Measurements from ENCODE around the gene PEA15.

PEA15 gene

DNA sequence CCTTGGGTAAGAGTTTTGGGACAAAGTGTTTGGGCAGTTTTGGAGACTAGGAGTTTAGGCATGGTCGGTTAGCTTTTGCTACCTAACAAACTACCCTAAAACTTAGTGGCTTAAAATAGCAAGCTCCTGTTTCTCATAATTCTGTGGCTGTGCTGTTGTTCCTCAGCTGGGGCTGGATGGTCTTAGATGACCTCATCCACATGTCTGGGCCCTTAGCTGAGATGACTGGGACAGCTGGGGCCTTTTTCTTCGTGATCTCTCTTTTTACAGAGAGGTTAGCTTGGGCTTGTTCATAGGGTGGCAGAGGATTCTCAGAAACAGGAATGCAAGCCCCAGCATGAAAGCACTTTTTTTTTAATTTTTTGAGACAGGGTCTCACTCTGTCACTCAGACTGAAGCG lies 47.2 kb upstream of the PEA15 start:
- no peak overlapping the region for H3K4me2 ChIP-seq (ENCODE audit: low read length)
- no peak overlapping the region for H3K27ac ChIP-seq (ENCODE audit: low read depth, low read length, poor library complexity, severe bottlenecking)
- H4K20me1 ChIP-seq (ENCODE audit: insufficient read depth, low read length): no peaks in the 10 kb centered on the region
- H3K4me3 ChIP-seq (ENCODE audit: low read depth, low read length, poor library complexity, severe bottlenecking): no peak overlapping the region
- no peaks in the 10 kb centered on the region for H3K9me2 ChIP-seq (ENCODE audit: low read depth, low read length)
- no peaks in the 10 kb centered on the region for H3K4me1 ChIP-seq (ENCODE audit: insufficient read depth, low read length, severe bottlenecking)
- H2AFZ ChIP-seq (ENCODE audit: low read length): no peak overlapping the region
- H3K36me3 ChIP-seq (ENCODE audit: insufficient read depth, low read length): no peaks in the 10 kb centered on the region
- no peaks in the 10 kb centered on the region for H3F3A ChIP-seq (ENCODE audit: insufficient read depth, low read length)
- H3K27me3 ChIP-seq (ENCODE audit: insufficient read depth, low read length): no peaks in the 10 kb centered on the region; the same call in 1 of the 2 replicates
- no peaks in the 10 kb centered on the region for H3K79me2 ChIP-seq (ENCODE audit: insufficient read depth, low read length)
- no peak overlapping the region for H3K9ac ChIP-seq (ENCODE audit: low read length)
- no peak for TF ChIP-seq EZH2 (IDR thresholded peaks at IDR 0.05; ENCODE audit: borderline replicate concordance, low read length)
- TF ChIP-seq, protein P1, sequence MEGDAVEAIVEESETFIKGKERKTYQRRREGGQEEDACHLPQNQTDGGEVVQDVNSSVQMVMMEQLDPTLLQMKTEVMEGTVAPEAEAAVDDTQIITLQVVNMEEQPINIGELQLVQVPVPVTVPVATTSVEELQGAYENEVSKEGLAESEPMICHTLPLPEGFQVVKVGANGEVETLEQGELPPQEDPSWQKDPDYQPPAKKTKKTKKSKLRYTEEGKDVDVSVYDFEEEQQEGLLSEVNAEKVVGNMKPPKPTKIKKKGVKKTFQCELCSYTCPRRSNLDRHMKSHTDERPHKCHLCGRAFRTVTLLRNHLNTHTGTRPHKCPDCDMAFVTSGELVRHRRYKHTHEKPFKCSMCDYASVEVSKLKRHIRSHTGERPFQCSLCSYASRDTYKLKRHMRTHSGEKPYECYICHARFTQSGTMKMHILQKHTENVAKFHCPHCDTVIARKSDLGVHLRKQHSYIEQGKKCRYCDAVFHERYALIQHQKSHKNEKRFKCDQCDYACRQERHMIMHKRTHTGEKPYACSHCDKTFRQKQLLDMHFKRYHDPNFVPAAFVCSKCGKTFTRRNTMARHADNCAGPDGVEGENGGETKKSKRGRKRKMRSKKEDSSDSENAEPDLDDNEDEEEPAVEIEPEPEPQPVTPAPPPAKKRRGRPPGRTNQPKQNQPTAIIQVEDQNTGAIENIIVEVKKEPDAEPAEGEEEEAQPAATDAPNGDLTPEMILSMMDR (IDR thresholded peaks at IDR 0.05; ENCODE audit: low read length): no peak
- no peaks in the 10 kb centered on the region for H3K9me3 ChIP-seq (ENCODE audit: low read length)

DNA sequence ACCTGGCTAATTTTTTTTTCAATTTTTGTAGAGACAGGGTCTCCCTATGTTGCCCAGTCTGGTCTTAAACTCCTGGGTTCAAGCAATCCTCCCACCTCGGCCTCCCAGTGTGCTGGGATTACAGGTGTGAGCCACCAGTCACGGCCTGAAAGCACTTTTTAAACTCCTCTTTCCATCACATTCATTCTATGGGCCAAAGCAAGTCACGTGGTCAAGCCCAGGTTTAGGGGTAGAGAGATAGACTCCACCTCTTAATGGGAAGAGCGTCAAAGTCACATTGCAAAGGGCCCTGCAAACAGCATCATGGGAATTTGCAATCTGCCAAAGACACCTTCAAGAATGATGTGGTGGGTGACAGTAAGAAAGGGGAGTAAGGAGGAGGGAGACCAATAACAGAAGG lies 46.6 kb upstream of the PEA15 start:
- H3K27me3 ChIP-seq (ENCODE audit: insufficient read depth, low read length): no peaks in the 10 kb centered on the region; the same call in 1 of the 2 replicates
- no peak overlapping the region for H3K27ac ChIP-seq (ENCODE audit: low read depth, low read length, poor library complexity, severe bottlenecking)
- H4K20me1 ChIP-seq (ENCODE audit: insufficient read depth, low read length): no peaks in the 10 kb centered on the region
- no peaks in the 10 kb centered on the region for H3K9me3 ChIP-seq (ENCODE audit: low read length)
- TF ChIP-seq, protein P1 (IDR thresholded peaks at IDR 0.05; ENCODE audit: low read length): no peak
- no peak for TF ChIP-seq EZH2 (IDR thresholded peaks at IDR 0.05; ENCODE audit: borderline replicate concordance, low read length)
- H3K79me2 ChIP-seq (ENCODE audit: insufficient read depth, low read length): no peaks in the 10 kb centered on the region
- H3K4me3 ChIP-seq (ENCODE audit: low read depth, low read length, poor library complexity, severe bottlenecking): no peak overlapping the region
- H3F3A ChIP-seq (ENCODE audit: insufficient read depth, low read length): no peaks in the 10 kb centered on the region
- no peak overlapping the region for H3K9ac ChIP-seq (ENCODE audit: low read length)
- H3K4me2 ChIP-seq (ENCODE audit: low read length): no peak overlapping the region
- H3K36me3 ChIP-seq (ENCODE audit: insufficient read depth, low read length): no peaks in the 10 kb centered on the region
- no peak overlapping the region for H2AFZ ChIP-seq (ENCODE audit: low read length)
- no peaks in the 10 kb centered on the region for H3K9me2 ChIP-seq (ENCODE audit: low read depth, low read length)
- no peaks in the 10 kb centered on the region for H3K4me1 ChIP-seq (ENCODE audit: insufficient read depth, low read length, severe bottlenecking)

DNA sequence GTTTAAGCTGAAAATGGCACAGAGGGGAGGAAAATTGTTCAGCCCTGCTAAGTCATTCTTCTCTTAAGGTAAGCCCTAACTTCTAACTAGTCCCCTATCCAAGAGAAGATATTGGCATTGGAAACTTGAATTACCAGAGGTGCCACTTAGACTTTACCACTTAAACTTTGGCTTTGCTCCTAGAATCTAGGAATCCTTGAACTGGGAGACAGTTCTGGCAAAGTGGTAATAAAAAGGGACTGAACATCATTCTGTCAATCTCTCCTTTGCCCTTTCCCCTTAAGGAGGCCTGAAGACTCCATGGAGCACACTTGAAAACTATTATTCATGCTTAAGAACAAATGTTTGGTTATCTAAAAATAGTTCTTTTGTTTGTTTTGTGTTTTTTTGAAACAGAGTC lies 45.3 kb upstream of the PEA15 start:
- Histone ChIP-seq H3K27me3 (ENCODE audit: insufficient read depth, low read length) (no peaks in the 10 kb centered on the region; the same call in 1 of the 2 replicates), H4K20me1 (ENCODE audit: insufficient read depth, low read length) (no peaks in the 10 kb centered on the region), H3K4me2 (ENCODE audit: low read length) (no peak overlapping the region), H3K79me2 (ENCODE audit: insufficient read depth, low read length) (no peaks in the 10 kb centered on the region), H3K36me3 (ENCODE audit: insufficient read depth, low read length) (no peaks in the 10 kb centered on the region), H3K9me3 (ENCODE audit: low read length) (no peaks in the 10 kb centered on the region), H3K9me2 (ENCODE audit: low read depth, low read length) (no peaks in the 10 kb centered on the region), H3K4me1 (ENCODE audit: insufficient read depth, low read length, severe bottlenecking) (no peaks in the 10 kb centered on the region), H3K27ac (ENCODE audit: low read depth, low read length, poor library complexity, severe bottlenecking) (no peak overlapping the region), H2AFZ (ENCODE audit: low read length) (no peak overlapping the region), H3F3A (ENCODE audit: insufficient read depth, low read length) (no peaks in the 10 kb centered on the region), H3K9ac (ENCODE audit: low read length) (no peak overlapping the region), H3K4me3 (ENCODE audit: low read depth, low read length, poor library complexity, severe bottlenecking) (no peak overlapping the region)
- TF ChIP-seq, protein P1 (IDR thresholded peaks at IDR 0.05; ENCODE audit: low read length): no peak
- no peak for TF ChIP-seq EZH2 (IDR thresholded peaks at IDR 0.05; ENCODE audit: borderline replicate concordance, low read length)

Measured in OCI-LY1 (cell line).